ENCODE measurements around the gene CCNDBP1. TPM values are rescaled to one million over a fixed set of nuclear protein-coding genes. Genes with fewer than 3 reads are reported as not detected.

CCNDBP1 gene
- total and polyA plus RNA-seq, 4 donors: 29.8 to 73.4 (median 59.6) TPM

- Histone ChIP-seq H3K4me1 (ENCODE audit: control insufficient read depth in 5 of 5, insufficient read depth in 5 of 5, low read length in 5 of 5) (no peaks in the 10 kb centered on the region), H3K36me3 (ENCODE audit: control insufficient read depth in 4 of 4, insufficient read depth in 4 of 4, low read length in 4 of 4) (no peaks in the 10 kb centered on the region), H3K9ac (ENCODE audit: insufficient read depth in 1 of 2, low read length in 2 of 2) (no peak overlapping the region), H3K27me3 (ENCODE audit: control insufficient read depth in 3 of 3, insufficient read depth in 3 of 3, low read length in 2 of 3) (no peaks in the 10 kb centered on the region), H3K4me3 (no peak overlapping the region), H3K9me3 (ENCODE audit: control insufficient read depth in 4 of 4, insufficient read depth in 3 of 4, low read length in 3 of 4) (no peaks in the 10 kb centered on the region), H3K27ac (ENCODE audit: low read depth in 1 of 2, low read length in 1 of 2) (no peak overlapping the region)
- peak; percentile 26 to 40 (median 30) for DNase-seq
- no peak for ATAC-seq (ENCODE audit: insufficient read depth, low FRiP score)
- no peak for TF ChIP-seq CTCF (IDR thresholded peaks at IDR 0.05; ENCODE audit: control extremely low read depth, extremely low read depth)
- WGBS, 2 donors: 51 to 53% methylated on average over 13 of the region's 13 CpGs
Measured at GRCh38 chr15:43218908-43219706, 33.9 kb downstream of the CCNDBP1 start.

- TF ChIP-seq CTCF (IDR thresholded peaks at IDR 0.05; ENCODE audit: control extremely low read depth, extremely low read depth): no peak
- Histone ChIP-seq H3K4me3 (no peak overlapping the region), H3K9ac (ENCODE audit: insufficient read depth in 1 of 2, low read length in 2 of 2) (no peak overlapping the region), H3K36me3 (ENCODE audit: control insufficient read depth in 4 of 4, insufficient read depth in 4 of 4, low read length in 4 of 4) (no peaks in the 10 kb centered on the region), H3K27me3 (ENCODE audit: control insufficient read depth in 3 of 3, insufficient read depth in 3 of 3, low read length in 2 of 3) (no peaks in the 10 kb centered on the region), H3K27ac (ENCODE audit: low read depth in 1 of 2, low read length in 1 of 2) (no peak overlapping the region), H3K9me3 (ENCODE audit: control insufficient read depth in 4 of 4, insufficient read depth in 3 of 4, low read length in 3 of 4) (no peaks in the 10 kb centered on the region), H3K4me1 (ENCODE audit: control insufficient read depth in 5 of 5, insufficient read depth in 5 of 5, low read length in 5 of 5) (no peaks in the 10 kb centered on the region)
- ATAC-seq (ENCODE audit: insufficient read depth, low FRiP score) (no peak), DNase-seq (no peak)
- 86 to 87% methylated on average over 16 of the region's 16 CpGs for WGBS, 2 donors
Measured at GRCh38 chr15:43219929-43220928, 35.0 kb downstream of the CCNDBP1 start.

- Histone ChIP-seq H3K27ac (ENCODE audit: low read depth in 1 of 2, low read length in 1 of 2) (no peak within 1 kb of the TSS), H3K4me3 (no peak within 1 kb of the TSS), H3K4me1 (ENCODE audit: control insufficient read depth in 5 of 5, insufficient read depth in 5 of 5, low read length in 5 of 5) (no peaks in the 10 kb centered on the region), H3K27me3 (ENCODE audit: control insufficient read depth in 3 of 3, insufficient read depth in 3 of 3, low read length in 2 of 3) (no peaks in the 10 kb centered on the region), H3K36me3 (ENCODE audit: control insufficient read depth in 4 of 4, insufficient read depth in 4 of 4, low read length in 4 of 4) (no peaks in the 10 kb centered on the region), H3K9me3 (ENCODE audit: control insufficient read depth in 4 of 4, insufficient read depth in 3 of 4, low read length in 3 of 4) (no peaks in the 10 kb centered on the region), H3K9ac (ENCODE audit: insufficient read depth in 1 of 2, low read length in 2 of 2) (no peak within 1 kb of the TSS)
- no peak for ATAC-seq (ENCODE audit: insufficient read depth, low FRiP score)
- no peak for DNase-seq
- no peak for TF ChIP-seq CTCF (IDR thresholded peaks at IDR 0.05; ENCODE audit: control extremely low read depth, extremely low read depth)
- 65 to 70% methylated on average over 3 of the region's 3 CpGs for WGBS, 2 donors
Measured at GRCh38 chr15:43220991-43221403, 35.8 kb downstream of the CCNDBP1 start, which contains the start of gene EPB42. Gene EPB42, minus strand, starts transcription at chr15:43221018. Its CDS starts 193 bp downstream, at chr15:43220825.
